Parathyroid adenoma (tissue), 2 donors: ENCODE data around the gene APPL1.

Experiments
- H2AFZ ChIP-seq: fragments of 300-600 bp; sonication (generic); one replicate; pipeline ENCODE4 v1.7.0; 2017; ENCODE audit warnings: antibody characterized with exemption, mild to moderate bottlenecking
- H3K27ac ChIP-seq: fragments of 300-600 bp; sonication (generic); one replicate; pipeline ENCODE4 v1.7.0; 2017
- H3K27me3 ChIP-seq: fragments of 300-600 bp; sonication (generic); one replicate; pipeline ENCODE4 v1.7.0; 2017; ENCODE audit warnings: low read length; ENCODE audit not compliant: control insufficient read depth, insufficient read depth
- H3K36me3 ChIP-seq: fragments of 300-600 bp; sonication (generic); one replicate; pipeline ENCODE4 v1.7.0; 2017; ENCODE audit warnings: low read length; ENCODE audit not compliant: control insufficient read depth, insufficient read depth
- H3K4me1 ChIP-seq: fragments of 300-600 bp; sonication (generic); one replicate; pipeline ENCODE4 v1.7.0; 2017; ENCODE audit warnings: control low read depth
- H3K4me2 ChIP-seq: fragments of 300-600 bp; sonication (generic); one replicate; pipeline ENCODE4 v1.7.0; 2017; ENCODE audit warnings: low read length
- H3K4me3 ChIP-seq: fragments of 300-600 bp; sonication (generic); one replicate; pipeline ENCODE4 v1.7.0; 2017; ENCODE audit warnings: low read depth, low read length
- H3K79me2 ChIP-seq: fragments of 300-600 bp; sonication (generic); one replicate; pipeline ENCODE4 v1.7.0; 2017; ENCODE audit warnings: control low read depth
- H3K9ac ChIP-seq: fragments of 300-600 bp; sonication (generic); one replicate; pipeline ENCODE4 v1.7.0; 2017; ENCODE audit warnings: mild to moderate bottlenecking
- H3K9me3 ChIP-seq: fragments of 300-600 bp; sonication (generic); one replicate; pipeline ENCODE4 v1.7.0; 2017; ENCODE audit warnings: low read length; ENCODE audit not compliant: control insufficient read depth
- TF ChIP-seq, protein P1 (sequence below): fragments of 300-600 bp; sonication (generic); IDR thresholded peaks from one replicate; pipeline ENCODE4 v1.7.0; 2017; ENCODE audit warnings: antibody characterized with exemption, mild to moderate bottlenecking
- donor health status: primary hyperparathyroidism.

Gene APPL1

GRCh38 chr3:57194641-57195040 lies 32.9 kb upstream of the APPL1 start:
- no peak overlapping the region for H3K4me2 ChIP-seq
- no peak overlapping the region for H3K9ac ChIP-seq
- H3K27me3 ChIP-seq = no peaks in the 10 kb centered on the region
- H2AFZ ChIP-seq = no peak overlapping the region
- H3K4me1 ChIP-seq = no peaks in the 10 kb centered on the region
- TF ChIP-seq, protein P1, sequence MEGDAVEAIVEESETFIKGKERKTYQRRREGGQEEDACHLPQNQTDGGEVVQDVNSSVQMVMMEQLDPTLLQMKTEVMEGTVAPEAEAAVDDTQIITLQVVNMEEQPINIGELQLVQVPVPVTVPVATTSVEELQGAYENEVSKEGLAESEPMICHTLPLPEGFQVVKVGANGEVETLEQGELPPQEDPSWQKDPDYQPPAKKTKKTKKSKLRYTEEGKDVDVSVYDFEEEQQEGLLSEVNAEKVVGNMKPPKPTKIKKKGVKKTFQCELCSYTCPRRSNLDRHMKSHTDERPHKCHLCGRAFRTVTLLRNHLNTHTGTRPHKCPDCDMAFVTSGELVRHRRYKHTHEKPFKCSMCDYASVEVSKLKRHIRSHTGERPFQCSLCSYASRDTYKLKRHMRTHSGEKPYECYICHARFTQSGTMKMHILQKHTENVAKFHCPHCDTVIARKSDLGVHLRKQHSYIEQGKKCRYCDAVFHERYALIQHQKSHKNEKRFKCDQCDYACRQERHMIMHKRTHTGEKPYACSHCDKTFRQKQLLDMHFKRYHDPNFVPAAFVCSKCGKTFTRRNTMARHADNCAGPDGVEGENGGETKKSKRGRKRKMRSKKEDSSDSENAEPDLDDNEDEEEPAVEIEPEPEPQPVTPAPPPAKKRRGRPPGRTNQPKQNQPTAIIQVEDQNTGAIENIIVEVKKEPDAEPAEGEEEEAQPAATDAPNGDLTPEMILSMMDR = no peak
- no peaks in the 10 kb centered on the region for H3K9me3 ChIP-seq
- no peak overlapping the region for H3K4me3 ChIP-seq
- no peaks in the 10 kb centered on the region for H3K79me2 ChIP-seq
- H3K36me3 ChIP-seq = no peaks in the 10 kb centered on the region
- H3K27ac ChIP-seq = no peak overlapping the region

DNA sequence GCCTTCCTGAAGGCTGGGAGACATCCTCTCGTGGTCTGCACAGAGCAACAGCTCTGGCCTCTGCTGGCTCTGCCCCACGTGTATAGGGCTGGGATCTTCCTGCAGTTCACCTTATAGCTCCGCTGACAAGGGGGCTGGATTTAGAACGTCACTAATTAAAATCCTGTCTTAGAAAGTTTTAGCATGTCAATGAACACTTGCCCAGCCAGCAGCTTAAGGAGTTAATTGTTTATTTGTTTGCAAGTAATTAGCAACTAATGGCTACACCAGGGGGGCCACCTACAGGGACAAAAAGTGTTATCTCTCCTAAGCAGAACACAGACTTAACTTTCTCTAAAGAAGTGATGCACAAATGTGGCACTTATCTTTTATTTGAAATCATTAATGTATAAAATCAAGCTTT lies 27.6 kb upstream of the APPL1 start, which contains the start of gene HESX1:
TSS of gene HESX1 (minus strand) at position 84 of the 403 bp plus-strand sequence. CDS start at position 24, 60 bp downstream.
- Histone ChIP-seq H2AFZ (no peak within 1 kb of the TSS), H3K4me3 (no peak within 1 kb of the TSS), H3K27me3 (no peaks in the 10 kb centered on the region), H3K9me3 (no peaks in the 10 kb centered on the region), H3K4me1 (no peaks in the 10 kb centered on the region), H3K36me3 (no peaks in the 10 kb centered on the region), H3K4me2 (no peak within 1 kb of the TSS), H3K9ac (no peak within 1 kb of the TSS), H3K27ac (no peak within 1 kb of the TSS), H3K79me2 (no peaks in the 10 kb centered on the region)
- TF ChIP-seq, protein P1 = no peak

DNA sequence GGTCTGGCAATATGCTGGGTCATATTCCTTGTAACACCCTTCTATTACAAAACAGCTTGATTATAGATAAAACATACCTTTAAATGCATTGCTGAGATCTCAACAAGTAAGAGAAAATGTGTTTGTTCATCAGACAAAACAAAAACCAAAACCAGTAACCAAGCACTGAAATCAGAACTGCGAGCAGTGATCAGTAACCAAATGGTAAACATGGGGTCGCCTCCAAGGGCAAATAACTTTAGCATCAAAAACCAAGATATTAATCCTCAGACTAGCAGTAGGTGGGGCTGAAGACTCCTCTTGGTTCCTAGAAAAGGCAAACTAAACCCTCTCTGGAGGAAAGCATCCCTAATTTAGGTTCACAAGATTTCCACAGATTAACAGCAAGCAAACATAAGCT lies 21.1 kb upstream of the APPL1 start:
- Histone ChIP-seq H2AFZ (no peak overlapping the region), H3K9ac (no peak overlapping the region), H3K4me2 (no peak overlapping the region), H3K4me3 (no peak overlapping the region), H3K27me3 (no peaks in the 10 kb centered on the region), H3K27ac (no peak overlapping the region), H3K9me3 (no peaks in the 10 kb centered on the region), H3K36me3 (no peaks in the 10 kb centered on the region), H3K79me2 (no peaks in the 10 kb centered on the region), H3K4me1 (no peaks in the 10 kb centered on the region)
- TF ChIP-seq, protein P1 = no peak

DNA sequence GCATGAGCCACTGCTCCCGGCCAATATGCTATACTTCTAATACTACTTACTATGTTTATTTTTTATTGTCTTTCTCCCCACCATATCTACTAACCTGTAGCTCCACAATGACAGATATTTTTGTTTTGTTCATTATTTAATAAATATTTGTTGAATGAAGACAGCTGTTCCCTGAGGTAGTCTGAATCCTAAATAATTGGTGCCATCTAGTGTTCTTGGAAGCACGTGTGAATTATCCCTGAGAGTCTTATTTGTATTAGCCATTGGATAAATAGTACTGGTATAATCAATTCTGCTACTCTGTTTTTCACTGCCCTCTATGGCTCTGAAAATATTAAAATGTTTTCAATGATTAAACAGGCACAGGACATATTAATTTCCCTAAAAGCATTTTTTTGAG lies 5.6 kb upstream of the APPL1 start:
- no peaks in the 10 kb centered on the region for H3K36me3 ChIP-seq
- TF ChIP-seq, protein P1 = peak; percentile 44
- H3K9ac ChIP-seq = no peak overlapping the region
- no peaks in the 10 kb centered on the region for H3K9me3 ChIP-seq
- H3K79me2 ChIP-seq = no peaks in the 10 kb centered on the region
- H3K27me3 ChIP-seq = no peaks in the 10 kb centered on the region
- no peak overlapping the region for H3K4me2 ChIP-seq
- no peak overlapping the region for H3K4me3 ChIP-seq
- H3K27ac ChIP-seq = no peak overlapping the region
- H2AFZ ChIP-seq = no peak overlapping the region
- no peaks in the 10 kb centered on the region for H3K4me1 ChIP-seq

DNA sequence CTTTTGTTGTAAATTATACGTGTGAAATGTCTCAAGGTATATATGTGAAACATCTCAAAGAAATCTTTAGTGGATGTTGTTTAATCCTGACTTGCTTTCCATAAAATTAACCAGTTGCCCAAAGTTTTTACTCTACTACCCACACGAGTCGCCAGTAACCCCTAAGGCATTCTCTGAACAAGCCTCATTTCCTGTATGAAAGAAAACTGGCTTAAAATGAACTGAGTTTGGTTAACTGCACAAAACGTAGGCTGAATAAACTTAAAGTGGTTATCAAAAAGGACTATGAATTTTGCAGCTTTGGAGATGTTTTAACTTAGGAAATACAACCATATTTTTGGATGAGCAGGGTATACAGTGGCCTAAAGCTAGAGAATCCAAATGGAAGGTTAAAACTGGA lies 2.7 kb upstream of the APPL1 start:
- Histone ChIP-seq H3K27ac (no peak overlapping the region), H3K79me2 (peaks cover 6% of the 10 kb centered on the region), H3K4me3 (no peak overlapping the region), H3K27me3 (no peaks in the 10 kb centered on the region), H2AFZ (no peak overlapping the region), H3K36me3 (no peaks in the 10 kb centered on the region), H3K9me3 (no peaks in the 10 kb centered on the region), H3K4me2 (no peak overlapping the region), H3K9ac (no peak overlapping the region), H3K4me1 (peaks cover 3% of the 10 kb centered on the region)
- TF ChIP-seq, protein P1 = no peak
